ENCODE data around the gene GRIP2. TPM values are rescaled to one million over a fixed set of nuclear protein-coding genes. Genes with fewer than 3 reads are reported as not detected.

The GRIP2 gene
- total and polyA plus RNA-seq, 2 of the 4 experiments (the other 2 are of a cell fraction), result 0.05 TPM; not detected in 1

- Histone ChIP-seq H2AK9ac (replicated peaks; ENCODE audit: low read depth, low read length, poor library complexity) (no peak overlapping the region), H3K9ac (ENCODE audit: low read depth, low read length) (no peak overlapping the region), H3K4me2 (ENCODE audit: low read depth, low read length) (no peak overlapping the region), H3K4me1 (ENCODE audit: control insufficient read depth, insufficient read depth, low read length) (no peaks in the 10 kb centered on the region), H2BK15ac (ENCODE audit: low read depth, low read length) (no peak overlapping the region), H4K20me1 (ENCODE audit: insufficient read depth, low read length) (no peaks in the 10 kb centered on the region), H2BK20ac (ENCODE audit: low read depth, low read length) (no peak overlapping the region), H4K91ac (ENCODE audit: insufficient read depth, low read depth, low read length) (no peak overlapping the region), H2BK120ac (ENCODE audit: low read depth, low read length) (no peak overlapping the region), H2AFZ (replicated peaks; ENCODE audit: low read length, poor library complexity) (no peak overlapping the region), H3K56ac (ENCODE audit: extremely low read depth, insufficient read depth, low read length) (no peak overlapping the region), H3K4me3 (ENCODE audit: insufficient read depth, low read depth, low read length) (no peak overlapping the region), H2BK5ac (ENCODE audit: low read depth, low read length, poor library complexity, severe bottlenecking) (no peak overlapping the region), H3K9me3 (ENCODE audit: control insufficient read depth, insufficient read depth, low read length) (no peaks in the 10 kb centered on the region), H3K27ac (ENCODE audit: insufficient read depth, low read length) (no peak overlapping the region), H3K27me3 (ENCODE audit: control insufficient read depth, insufficient read depth, low read length) (peaks cover 20% of the 10 kb centered on the region), H3K9me1 (ENCODE audit: insufficient read depth, low read length) (no peaks in the 10 kb centered on the region), H4K5ac (ENCODE audit: low read depth, low read length) (no peak overlapping the region), H3K36me3 (ENCODE audit: control insufficient read depth, insufficient read depth, low read length) (no peaks in the 10 kb centered on the region), H3K14ac (replicated peaks; ENCODE audit: low read depth, low read length) (no peak overlapping the region), H3K79me1 (ENCODE audit: low read depth in 1 of 2, low read length in 2 of 2) (no peaks in the 10 kb centered on the region), H3K18ac (ENCODE audit: low read depth, low read length) (no peak overlapping the region), H3K4ac (ENCODE audit: low read depth, low read length) (no peak overlapping the region), H3K23ac (ENCODE audit: low read depth, low read length) (no peak overlapping the region), H2AK5ac (ENCODE audit: low read depth, low read length) (no peak overlapping the region), H4K8ac (ENCODE audit: low read depth in 2 of 2, low read length in 2 of 2) (no peak overlapping the region)
- ChIA-PET POLR2A (ENCODE audit: unreplicated experiment) (no interaction called here), CTCF (no interaction called here)
- dilution Hi-C loops (cut with HindIII; ENCODE audit: low sequenced_read_pairs, unreplicated experiment) (no loop called here), in situ Hi-C loops (cut with MboI; ENCODE audit: low sequenced_read_pairs) (no loop called here), intact Hi-C loops (cut with micrococcal nuclease) (no loop called here)
- WGBS, 2 experiments (ENCODE audit: extremely low coverage in 2 of 2, insufficient read length in 1 of 2), result 88% methylated on average over 4 of the region's 7 CpGs; no CpG with 5 or more reads in 1 of the 2 experiments
- ATAC-seq (ENCODE audit: low read depth), result no peak
- DNase-seq, result no peak
- BruUV-seq (replicated peaks), result no TSS peak
- TF ChIP-seq MAFK (IDR thresholded peaks at IDR 0.05; ENCODE audit: low read depth, low read length), result no peak
- TF ChIP-seq RFX5 (IDR thresholded peaks at IDR 0.05; ENCODE audit: low read depth, low read length), result no peak
- no peak for TF ChIP-seq CTCF (conservative IDR thresholded peaks at IDR 0.05; ENCODE audit: low read depth, low read length)
- TF ChIP-seq RAD21 (IDR thresholded peaks at IDR 0.05; ENCODE audit: low read length), result no peak
- TF ChIP-seq, protein P1, sequence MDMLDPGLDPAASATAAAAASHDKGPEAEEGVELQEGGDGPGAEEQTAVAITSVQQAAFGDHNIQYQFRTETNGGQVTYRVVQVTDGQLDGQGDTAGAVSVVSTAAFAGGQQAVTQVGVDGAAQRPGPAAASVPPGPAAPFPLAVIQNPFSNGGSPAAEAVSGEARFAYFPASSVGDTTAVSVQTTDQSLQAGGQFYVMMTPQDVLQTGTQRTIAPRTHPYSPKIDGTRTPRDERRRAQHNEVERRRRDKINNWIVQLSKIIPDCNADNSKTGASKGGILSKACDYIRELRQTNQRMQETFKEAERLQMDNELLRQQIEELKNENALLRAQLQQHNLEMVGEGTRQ (IDR thresholded peaks at IDR 0.05; ENCODE audit: low read depth, low read length), result no peak
- no peak for TF ChIP-seq SMC3 (IDR thresholded peaks at IDR 0.05; ENCODE audit: low read depth, low read length)
- TF ChIP-seq MAZ (IDR thresholded peaks at IDR 0.05; ENCODE audit: borderline replicate concordance, low read depth, low read length), result no peak
- no peak for TF ChIP-seq FOS (IDR thresholded peaks at IDR 0.05; ENCODE audit: low read depth, low read length)
- no peak for TF ChIP-seq CHD1 (IDR thresholded peaks at IDR 0.05; ENCODE audit: low read depth, low read length)
- no peak for TF ChIP-seq CEBPB (IDR thresholded peaks at IDR 0.05; ENCODE audit: low read depth, low read length)
- no peak for TF ChIP-seq NFE2L2 (IDR thresholded peaks at IDR 0.05; ENCODE audit: low read depth, low read length)
- TF ChIP-seq ELK1 (IDR thresholded peaks at IDR 0.05; ENCODE audit: borderline replicate concordance, low read depth, low read length), result no peak
- TF ChIP-seq POLR2A (IDR thresholded peaks at IDR 0.05; ENCODE audit: low read depth, low read length), result no peak
- TF ChIP-seq MXI1 (IDR thresholded peaks at IDR 0.05; ENCODE audit: borderline replicate concordance, low read depth, low read length), result no peak
- TF ChIP-seq RCOR1 (IDR thresholded peaks at IDR 0.05; ENCODE audit: insufficient replicate concordance, low read length), result no peak
- TF ChIP-seq BHLHE40 (IDR thresholded peaks at IDR 0.05; ENCODE audit: low read depth, low read length), result no peak
Observed at GRCh38 chr3:14518432-14518802, 21.7 kb downstream of the GRIP2 start.

Data from IMR-90 (cell line).